LNCaP clone FGC (cell line): ENCODE measurements around the gene CD55.

Source experiments
- DNase-seq: peaks from one replicate; pipeline ENCODE4 v3.0.0-alpha.2; 2011; ENCODE audit warnings: low read depth
- H3K4me3 ChIP-seq: 2 replicates; pipeline ENCODE4 v1.5.1; 2011; ENCODE audit warnings: mild to moderate bottlenecking, low read depth, low read length, control low read depth
- TF ChIP-seq, protein P1 (sequence below): IDR thresholded peaks from 2 replicates; pipeline ENCODE4 v1.5.1; 2012; ENCODE audit warnings: mild to moderate bottlenecking; ENCODE audit not compliant: control insufficient read depth, insufficient read depth; ENCODE audit errors: extremely low read depth

The CD55 gene

DNA sequence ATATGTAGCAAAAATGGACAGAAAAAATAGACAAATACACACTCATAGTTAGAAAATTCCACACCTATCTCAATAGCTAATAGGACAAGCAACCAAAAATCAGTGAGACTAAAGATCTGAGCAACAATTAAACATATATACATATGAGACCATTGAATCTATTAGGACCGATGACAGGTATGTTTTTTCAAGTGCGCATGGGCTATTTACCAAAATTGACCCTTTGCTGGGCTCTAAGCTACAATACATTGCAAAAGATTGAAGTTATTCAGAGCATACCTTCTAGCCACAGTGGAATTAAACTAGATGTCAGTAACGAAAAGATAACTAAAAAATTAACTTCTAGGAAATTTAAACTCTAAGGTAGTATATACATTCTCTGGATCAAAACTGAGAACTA is 13.7 kb downstream of the CD55 start:
- no peak for DNase-seq
- H3K4me3 ChIP-seq, result no peak overlapping the region
- TF ChIP-seq, protein P1, sequence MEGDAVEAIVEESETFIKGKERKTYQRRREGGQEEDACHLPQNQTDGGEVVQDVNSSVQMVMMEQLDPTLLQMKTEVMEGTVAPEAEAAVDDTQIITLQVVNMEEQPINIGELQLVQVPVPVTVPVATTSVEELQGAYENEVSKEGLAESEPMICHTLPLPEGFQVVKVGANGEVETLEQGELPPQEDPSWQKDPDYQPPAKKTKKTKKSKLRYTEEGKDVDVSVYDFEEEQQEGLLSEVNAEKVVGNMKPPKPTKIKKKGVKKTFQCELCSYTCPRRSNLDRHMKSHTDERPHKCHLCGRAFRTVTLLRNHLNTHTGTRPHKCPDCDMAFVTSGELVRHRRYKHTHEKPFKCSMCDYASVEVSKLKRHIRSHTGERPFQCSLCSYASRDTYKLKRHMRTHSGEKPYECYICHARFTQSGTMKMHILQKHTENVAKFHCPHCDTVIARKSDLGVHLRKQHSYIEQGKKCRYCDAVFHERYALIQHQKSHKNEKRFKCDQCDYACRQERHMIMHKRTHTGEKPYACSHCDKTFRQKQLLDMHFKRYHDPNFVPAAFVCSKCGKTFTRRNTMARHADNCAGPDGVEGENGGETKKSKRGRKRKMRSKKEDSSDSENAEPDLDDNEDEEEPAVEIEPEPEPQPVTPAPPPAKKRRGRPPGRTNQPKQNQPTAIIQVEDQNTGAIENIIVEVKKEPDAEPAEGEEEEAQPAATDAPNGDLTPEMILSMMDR, result no peak

DNA sequence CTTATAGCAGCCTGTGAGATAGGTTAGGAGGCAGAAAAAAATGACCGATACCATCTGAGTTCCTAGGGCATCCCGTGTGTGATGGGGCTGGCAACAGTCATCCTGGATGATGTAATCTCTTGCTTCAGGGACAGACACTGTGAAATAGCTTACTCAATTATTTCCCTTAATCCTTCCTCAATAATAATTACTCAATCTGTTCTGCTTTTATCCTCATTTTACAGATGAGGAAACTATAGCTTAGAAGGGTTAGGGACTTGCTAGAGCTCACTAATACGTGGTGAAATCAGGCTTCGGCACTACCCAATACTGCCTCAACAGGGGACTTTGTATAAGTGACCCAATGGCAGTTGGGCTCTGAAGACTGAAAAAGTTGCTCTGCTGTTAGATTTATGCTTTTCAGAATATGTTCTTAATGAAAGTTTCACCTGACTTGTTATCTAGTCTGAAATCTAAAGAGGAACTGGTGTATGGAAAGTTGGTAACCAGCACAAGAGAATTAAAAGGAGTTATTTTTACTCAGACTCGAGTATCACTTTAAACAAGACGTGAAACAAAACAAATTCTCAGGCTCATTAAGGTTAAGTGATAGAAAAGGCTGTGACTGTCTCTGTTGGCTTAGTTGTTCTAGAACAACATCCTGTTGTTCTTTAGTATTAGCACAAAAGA is 14.4 kb downstream of the CD55 start:
- DNase-seq, result no peak
- TF ChIP-seq, protein P1, result no peak
- no peak overlapping the region for H3K4me3 ChIP-seq

DNA sequence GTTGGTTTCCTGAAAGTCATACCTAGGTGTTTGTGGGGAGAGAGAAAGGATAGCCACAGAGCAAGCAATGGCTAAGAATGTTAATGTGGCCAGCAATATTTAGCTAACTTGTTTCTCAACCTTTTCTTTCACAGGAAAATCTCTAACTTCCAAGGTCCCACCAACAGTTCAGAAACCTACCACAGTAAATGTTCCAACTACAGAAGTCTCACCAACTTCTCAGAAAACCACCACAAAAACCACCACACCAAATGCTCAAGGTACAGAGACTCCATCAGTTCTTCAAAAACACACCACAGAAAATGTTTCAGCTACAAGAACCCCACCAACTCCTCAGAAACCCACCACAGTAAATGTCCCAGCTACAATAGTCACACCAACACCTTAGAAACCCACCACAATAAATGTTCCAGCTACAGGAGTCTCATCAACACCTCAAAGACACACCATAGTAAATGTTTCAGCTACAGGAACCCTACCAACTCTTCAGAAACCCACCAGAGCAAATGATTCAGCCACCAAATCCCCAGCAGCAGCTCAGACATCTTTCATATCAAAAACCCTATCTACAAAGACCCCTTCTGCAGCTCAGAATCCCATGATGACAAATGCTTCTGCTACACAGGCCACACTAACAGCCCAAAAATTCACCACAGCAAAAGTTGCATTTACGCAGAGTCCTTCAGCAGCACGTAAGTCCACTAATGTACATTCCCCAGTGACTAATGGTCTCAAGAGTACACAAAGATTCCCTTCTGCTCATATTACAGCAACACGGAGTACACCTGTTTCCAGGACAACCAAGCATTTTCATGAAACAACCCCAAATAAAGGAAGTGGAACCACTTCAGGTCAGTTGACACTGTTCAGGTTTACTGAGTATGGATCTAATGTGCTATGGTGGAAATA is 15.3 kb downstream of the CD55 start:
- no peak overlapping the region for H3K4me3 ChIP-seq
- DNase-seq, result no peak
- TF ChIP-seq, protein P1, result no peak

DNA sequence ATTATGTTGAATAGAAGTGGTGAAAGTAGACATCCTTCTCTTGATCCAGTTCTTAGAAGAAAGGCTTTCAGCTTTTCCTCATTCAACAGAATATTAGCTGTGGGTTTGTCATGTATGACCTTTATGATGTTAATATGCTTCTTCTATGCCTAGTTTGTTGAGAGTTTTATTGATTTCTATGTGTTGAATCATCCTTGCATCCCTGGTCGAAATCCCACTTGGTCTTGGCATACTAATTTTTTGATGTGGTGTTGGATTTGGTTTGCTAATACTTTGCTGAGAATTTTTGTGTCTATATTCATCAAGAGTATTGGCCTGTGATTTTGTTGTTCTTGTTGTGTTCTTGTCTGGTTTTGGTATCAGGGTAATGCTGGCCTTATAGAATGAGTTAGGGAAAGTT is 20.9 kb downstream of the CD55 start:
- TF ChIP-seq, protein P1, result no peak
- DNase-seq, result no peak
- no peak overlapping the region for H3K4me3 ChIP-seq

DNA sequence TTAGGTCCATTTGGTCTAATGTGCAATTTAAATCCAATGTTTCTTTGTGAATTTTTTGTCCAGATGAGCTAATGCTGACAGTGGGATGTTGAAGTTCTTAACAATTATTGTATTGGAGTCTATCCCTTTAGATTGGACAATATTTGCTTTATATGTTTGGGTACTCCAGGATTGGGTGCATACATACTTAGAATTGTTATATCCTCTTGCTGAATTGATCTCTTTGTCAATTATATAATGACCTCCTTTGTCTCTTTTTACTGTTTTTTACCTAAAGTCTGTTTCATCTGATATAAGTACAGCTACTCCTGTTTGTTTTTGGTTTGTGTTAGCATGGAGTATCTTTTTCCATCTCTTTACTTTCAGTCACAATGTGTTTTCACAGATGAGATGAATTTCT is 22.2 kb downstream of the CD55 start:
- DNase-seq, result no peak
- TF ChIP-seq, protein P1, result no peak
- H3K4me3 ChIP-seq, result no peak overlapping the region

DNA sequence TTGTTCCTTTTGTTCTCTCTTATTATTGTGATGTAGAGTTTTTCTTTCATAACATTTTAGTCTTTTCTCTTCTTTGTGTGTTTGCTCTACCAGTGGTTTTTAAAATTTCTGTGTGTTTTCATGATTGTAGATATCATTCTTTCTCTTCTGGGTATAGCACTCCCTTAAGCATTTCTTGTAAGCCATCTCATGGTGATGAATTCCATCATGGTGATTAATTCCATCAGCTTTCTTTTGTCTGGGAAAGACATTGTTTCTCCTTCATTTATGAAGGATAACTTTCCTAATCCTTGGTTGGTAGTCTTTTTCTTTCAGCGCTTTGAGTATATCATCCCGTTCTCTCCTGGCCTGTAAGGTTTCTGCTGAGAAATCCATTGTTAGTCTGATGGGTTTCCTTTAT is 22.7 kb downstream of the CD55 start:
- no peak overlapping the region for H3K4me3 ChIP-seq
- TF ChIP-seq, protein P1, result no peak
- no peak for DNase-seq
